Gastrocnemius medialis (tissue), 4 donors: Measurements from ENCODE around the gene PRAC1.

Experiments
- CTCF ChIP-seq, 5 experiments: fragments of 450-650 bp in 3 of 5; fragments of 200-600 bp in 2 of 5; sonication (generic) in 2 of 5; IDR thresholded peaks in 4 of 5; conservative IDR thresholded peaks in 1 of 5; 1 replicate in 4 of 5; 2 replicates in 1 of 5; pipeline ENCODE4 v1.5.1; 2016 to 2019; ENCODE audit warnings: antibody characterized with exemption in 5 of 5, mild to moderate bottlenecking in 3 of 5, moderate library complexity in 3 of 5
- POLR2A ChIP-seq, 2 donors: fragments of 450-650 bp; IDR thresholded peaks; one replicate each; pipeline ENCODE4 v1.6.1; 2017; ENCODE audit warnings: antibody characterized with exemption in 2 of 2, mild to moderate bottlenecking in 2 of 2, moderate library complexity in 2 of 2

GRCh38 chr17:48726114-48726915 is 4.0 kb upstream of the PRAC1 start:
- TF ChIP-seq CTCF (IDR thresholded peaks at IDR 0.05 in 4 of 5, conservative IDR thresholded peaks at IDR 0.05 in 1 of 5), result no peak
- TF ChIP-seq POLR2A (IDR thresholded peaks at IDR 0.05), result no peak
